HG03095 (cell line): Measurements from ENCODE around the gene ARFIP1.

Experiments used
- ATAC-seq: cut with Tn5 transposase; IDR thresholded peaks from one replicate; pipeline ENCODE4 v1.9.1; 2021; ENCODE audit warnings: moderate library complexity; ENCODE audit not compliant: unreplicated experiment

Gene ARFIP1

DNA sequence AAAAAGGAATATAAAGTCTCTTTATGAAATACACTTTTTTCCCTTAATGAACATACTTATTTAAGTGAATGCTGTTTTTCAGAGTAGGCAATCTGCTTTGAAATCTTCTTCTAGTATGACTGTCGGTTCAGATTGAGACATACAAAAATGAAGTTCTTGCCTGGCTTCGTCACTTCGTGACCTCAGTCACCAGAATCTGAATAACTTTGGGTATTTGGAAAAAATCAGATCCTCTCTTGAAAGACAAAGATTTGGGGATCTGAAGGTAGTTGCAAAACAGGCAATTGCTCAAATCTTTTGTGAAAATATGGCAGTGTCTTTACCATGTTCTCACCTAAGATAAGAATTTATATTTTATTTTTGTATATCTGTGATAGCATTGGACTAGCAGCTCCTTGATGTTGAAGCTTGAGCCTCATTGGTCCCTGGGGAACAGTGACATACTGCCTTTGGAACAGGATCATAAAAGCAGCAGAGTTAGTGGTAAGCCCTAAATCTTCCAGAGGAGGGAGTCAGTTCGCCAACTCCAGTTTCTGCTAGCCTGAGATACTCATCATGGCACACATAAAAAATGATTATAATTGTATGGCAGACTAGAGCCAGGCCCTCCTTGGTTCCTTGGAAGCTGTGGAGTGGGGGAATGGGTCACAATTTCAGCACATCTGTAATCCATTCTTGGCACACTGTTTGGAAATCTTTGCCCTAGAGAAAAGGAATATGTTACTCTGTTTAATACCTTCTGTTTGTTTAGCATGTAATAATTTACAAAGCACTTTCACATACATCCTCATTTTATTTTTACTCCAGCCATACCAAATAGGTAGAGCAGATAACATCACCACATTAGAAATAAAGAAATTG, 5.0 kb downstream of the ARFIP1 start:
- ATAC-seq = no peak

DNA sequence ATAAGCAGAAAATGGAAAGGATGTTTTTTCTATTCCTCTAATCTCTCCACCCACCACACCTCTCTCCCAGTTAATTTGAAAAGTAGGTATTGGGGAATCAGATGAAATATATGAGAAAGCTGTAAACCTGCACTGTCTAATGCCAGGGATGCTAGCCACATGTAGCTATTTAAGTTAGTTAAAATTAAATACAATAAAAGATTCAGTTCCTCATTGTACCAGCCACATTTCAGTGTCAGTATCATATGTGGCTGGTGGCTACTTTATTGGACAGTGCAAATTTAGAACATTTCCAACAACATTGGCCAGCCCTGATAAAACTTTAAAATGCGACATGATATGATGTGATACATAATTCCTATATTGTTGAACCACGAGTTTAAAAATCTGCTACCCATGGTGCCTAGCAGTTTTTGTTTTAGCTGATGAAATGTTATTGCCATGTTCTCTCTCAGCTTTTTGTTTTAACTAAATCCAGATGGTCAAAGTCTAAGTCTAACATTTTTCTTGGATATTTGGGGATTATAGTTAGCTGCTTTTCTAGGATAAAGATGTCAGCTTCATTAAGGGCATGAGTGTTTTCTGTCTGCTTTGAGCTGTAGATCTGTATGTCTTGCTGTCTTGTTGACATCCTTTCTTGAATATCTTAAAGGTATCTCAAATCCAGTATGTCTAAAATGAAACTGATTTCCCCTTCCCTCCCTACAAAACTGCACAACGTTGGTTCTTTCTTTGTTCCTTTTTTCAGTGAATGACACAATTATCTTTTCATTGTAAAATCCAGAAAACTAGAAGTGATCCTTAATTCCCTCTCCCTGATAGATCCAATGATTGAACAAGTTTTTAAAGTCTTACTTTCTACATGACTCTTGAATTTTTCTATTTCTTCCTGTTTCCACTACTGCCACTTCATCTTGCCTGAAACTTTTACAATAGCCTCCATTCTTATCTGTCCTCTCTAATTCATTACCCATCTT, 6.2 kb downstream of the ARFIP1 start:
- no peak for ATAC-seq

DNA sequence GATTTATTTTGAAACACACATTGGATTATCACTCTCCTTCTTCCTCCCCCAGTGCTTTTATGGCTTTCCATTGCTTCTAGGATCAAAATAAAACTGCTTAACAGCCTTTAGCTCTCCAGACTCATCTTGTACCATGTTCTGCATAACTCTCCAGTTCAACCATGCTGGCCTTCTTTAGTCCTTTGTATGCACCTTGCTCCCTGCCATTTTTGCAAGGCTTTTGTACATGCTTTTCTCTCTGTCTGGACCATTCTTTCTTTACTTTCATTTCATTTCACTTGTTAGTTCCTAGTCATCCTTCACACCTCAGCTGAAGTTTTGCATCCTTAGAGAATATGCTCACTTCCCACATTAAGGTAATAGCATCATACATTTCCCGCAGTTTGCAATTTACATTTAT, 6.9 kb downstream of the ARFIP1 start:
- ATAC-seq = no peak

DNA sequence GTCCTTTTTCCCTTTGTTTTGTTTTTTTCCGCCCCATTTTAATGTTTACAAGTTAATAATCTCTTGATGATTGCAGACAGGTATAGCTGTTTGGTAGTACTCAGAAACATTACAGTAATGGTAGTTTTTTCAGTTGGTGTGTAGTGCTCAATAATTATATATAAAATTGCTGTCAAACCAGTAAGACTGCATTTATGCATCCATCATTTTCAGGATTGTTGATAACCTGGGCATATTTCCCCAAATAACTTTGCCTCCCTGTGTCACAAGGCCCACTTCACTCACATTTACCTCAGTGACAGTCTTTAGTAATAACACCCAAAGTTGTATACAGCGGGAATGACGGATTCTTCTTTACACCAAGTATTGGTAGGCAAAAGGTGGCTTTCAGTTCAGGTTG, 16.1 kb downstream of the ARFIP1 start:
- ATAC-seq = no peak

DNA sequence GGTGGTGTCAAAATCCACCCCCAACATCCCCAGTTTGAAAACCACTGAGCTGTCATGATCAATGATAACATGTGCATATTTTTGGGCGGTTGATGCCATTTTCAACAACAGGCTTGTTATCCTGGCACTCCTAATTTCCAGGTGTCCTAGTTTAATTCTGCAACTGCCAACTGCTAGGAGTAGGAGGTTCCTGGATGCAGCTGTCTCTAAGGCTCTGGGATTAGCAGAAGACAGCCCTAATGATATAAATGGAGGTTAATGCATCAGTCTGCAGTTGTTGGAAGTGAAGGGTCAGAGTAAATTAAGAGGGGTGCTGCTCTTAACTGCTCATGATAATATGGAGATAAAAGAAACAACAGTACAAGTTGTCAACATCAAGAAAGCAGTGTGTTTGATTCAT, 23.8 kb downstream of the ARFIP1 start:
- no peak for ATAC-seq

DNA sequence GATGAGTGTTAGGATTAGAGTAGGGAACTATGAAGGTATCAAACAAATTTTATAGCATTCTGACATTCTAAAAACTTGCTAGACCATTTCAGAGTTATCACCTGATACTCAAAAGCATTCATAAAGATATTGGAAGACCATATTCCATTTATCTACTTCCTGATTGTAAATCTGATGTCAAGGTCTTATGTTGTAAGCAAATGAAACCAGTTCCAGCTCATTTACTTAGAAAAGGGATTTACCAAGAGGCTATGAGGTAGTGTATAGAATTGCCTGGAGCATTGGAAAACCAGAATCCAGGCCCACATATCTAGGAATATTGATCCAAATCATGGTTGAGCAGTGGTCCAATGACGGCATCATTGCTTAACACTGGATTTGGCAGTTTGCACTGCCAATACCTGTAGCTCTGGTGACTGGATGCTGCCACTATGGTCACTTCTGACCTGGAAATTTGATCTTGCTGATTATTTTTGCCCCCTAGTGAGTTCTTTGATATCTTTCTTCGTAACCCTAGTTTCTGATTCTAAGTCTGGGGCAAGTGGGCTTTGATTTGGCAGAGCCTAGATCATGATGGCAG, 25.4 kb downstream of the ARFIP1 start:
- ATAC-seq = no peak

DNA sequence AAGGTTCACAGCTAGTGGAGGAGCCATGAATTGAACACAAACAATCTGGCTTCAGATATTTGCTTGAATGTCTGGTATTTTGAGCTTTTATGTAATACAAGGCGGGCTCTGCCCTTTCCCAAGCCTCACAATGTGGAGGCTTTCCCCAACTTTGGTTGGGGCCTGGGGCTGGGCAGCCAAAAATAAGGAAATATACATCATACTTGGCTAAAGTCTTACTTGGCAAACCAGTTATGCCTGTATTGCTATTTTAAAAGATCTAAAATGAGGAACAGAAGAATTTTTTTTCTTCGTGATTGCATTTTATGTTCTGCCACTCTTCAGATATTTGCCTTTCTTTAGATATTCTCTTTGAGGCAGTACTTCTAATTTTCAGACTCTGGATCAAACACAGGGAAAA, 26.1 kb downstream of the ARFIP1 start:
- ATAC-seq = no peak

DNA sequence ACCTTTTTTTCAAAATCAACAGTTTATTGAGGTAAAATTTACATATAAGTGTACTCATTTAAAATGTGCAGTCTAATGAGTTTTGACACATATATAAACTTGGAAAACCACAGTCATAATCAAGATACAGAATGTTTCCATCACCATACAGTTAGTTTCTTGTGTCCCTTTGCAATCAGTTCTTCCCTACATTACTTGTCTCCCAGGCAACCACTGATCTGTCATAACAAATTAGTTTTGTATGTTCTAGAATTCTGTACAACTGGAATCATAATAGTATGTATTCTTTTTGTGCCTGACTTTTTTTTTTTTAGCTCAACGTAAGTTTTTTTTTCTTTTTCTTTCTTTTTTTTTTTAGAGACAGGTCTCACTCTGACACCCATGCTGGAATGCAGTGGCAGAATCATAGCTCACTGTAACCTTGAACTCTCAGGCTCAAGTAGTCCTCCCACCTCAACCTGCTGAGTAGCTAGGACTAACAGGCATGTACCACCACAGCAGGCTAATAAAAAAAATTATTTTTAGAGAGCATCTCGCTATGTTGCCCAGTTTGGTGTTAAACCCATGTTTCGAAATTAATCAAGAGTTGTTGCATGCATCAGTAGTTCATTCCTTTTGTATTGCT, 26.9 kb downstream of the ARFIP1 start:
- ATAC-seq = no peak

DNA sequence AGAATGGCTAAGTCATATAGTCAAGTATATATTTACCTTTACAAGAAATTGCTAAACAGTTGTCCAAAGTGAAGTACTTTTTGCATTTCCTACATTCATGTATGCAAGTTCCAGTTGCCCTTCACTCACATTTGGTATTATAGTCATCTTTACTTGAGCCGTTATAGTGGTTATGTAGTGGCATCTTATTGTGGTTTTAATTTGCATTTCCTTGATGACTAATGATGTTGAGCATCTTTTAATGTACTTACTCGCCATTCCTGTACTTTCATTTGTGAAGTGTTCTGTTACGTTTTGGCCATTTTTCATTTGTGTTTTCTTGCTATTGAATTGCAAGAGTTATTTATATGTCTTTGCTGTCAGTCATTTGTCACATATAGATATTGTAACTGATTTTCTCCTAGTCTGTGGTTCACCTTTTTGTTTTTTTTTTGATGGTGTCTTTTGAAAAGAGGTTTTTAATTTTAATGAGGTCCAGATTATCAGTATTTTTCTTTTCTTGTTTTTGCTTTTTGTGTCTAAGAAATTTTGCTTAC, 27.6 kb downstream of the ARFIP1 start:
- no peak for ATAC-seq

DNA sequence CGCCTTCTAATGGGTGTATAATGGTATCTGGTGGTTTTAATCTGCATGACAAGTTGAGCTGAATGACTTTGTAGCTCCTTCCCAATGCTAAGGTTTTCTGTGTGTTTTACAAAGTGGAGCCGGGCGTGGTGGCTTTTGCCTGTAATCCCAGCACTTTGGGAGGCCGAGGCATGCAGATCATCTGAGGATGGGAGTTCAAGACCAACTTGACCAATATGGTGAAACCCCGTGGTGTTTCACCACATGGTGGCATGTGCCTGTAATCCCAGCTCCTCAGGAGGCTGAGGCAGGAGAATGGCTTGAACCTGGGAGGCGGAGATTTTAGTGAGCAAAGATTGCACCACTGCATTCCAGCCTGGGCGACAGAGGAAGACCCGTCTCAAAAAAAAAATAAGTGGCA, 28.9 kb downstream of the ARFIP1 start:
- ATAC-seq = no peak

DNA sequence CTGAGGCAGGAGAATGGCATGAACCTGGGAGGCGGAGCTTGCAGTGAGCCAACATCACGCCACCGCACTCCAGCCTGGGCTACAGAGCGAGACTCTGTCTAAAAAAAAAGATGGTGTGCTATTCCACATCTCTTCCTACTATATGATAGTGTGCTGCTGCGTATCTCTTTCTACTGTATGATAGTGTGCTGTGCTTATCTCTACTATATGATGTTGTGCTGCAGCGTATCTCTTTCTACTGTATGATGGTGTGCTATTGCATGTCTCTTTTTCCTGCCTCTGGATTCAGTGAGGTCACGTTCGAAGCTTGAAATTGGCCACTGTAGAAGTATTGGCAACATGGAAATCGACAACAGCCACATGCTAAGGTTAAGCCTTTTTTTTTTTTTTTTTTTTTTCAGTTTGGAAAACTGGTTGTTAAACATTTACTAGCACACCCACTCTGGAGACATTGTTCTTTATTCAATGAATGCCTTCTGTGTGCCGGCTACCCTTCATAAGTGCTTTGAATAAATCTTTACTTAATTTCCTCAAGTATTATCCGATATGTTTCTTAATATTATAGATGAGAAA, 31.0 kb downstream of the ARFIP1 start:
- no peak for ATAC-seq

DNA sequence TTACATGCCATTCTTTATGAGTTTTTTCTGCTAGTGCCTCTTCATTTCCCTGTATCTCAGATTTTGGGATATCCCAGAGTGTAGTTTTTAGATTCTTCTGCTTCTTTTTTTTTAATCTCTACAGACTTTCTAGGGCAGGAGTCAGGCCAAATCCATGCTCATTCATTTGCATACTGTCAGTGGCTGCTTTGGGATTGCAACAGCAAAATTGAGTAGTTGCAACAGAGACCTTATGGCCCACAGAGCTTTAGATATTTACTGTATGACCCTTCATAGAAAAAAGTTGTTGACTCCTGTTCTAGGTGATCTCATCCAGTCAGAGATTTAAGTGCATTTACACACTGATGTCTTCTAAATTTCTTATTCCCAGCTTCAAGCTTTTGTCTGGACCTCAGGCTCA, 35.3 kb downstream of the ARFIP1 start:
- ATAC-seq = no peak

DNA sequence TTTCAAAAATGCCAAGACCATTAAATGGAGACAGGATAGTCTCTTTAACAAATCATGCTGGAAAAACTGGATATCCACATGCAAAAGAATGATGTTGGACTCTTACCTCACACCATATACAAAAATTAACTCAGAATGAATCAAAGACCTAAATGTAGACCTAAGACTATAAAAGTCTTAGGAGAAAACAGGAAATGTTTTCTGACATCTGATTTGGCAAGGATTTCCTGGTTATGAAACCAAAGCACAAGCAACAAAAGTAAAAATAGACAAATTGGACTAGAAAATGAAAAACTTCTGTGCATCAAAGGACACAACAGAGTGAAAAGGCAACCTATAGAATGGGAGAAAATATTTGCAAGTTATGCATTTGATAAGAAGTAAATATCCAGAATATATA, 37.6 kb downstream of the ARFIP1 start:
- no peak for ATAC-seq

DNA sequence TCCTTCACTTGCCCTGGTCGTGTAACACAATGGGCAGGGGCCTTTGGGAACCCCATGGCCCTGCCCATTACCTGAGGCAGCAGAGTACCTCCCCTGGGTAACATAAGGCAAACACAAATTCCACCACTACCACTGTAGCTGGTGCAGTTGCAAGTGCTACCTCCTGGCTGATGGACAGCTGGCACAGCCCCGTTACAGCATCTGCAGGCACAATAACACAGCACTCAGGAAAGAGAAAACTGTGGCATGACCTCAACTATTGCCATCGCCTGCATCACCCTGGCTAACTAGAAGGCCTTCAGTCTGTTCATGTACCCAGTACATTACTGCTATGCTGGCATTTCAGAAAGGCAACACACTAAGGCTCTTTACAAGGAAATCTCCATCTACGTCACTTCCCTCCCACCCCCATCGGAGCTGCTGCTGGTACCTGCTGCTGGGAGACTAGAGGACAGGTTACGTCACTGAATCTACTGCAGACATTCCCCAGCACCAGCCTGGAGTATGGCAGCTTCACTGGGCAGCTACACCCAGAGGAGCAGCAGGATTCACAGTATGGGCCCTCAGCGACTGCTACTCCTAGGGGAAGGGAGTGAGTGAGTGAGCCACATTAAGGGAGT, 39.4 kb downstream of the ARFIP1 start:
- no peak for ATAC-seq

DNA sequence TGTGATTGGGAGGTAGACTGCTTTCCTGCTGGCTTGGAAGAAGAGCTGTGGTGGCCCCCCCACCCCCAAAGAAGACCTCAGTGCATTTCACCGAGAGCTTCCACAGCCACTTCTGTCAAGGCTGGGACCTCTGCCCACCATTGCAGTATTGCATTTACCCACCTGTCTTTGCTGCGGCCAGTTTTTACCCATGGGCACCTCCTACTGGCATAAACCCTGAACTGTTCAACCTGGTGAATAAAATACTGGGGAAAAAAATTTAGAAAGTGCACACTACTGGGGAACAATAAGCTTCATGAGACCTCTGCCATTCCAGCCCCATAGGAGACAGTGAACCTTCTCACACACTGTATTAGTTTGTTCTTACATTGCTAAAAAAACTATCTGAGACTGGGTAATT, 40.3 kb downstream of the ARFIP1 start:
- ATAC-seq = no peak

DNA sequence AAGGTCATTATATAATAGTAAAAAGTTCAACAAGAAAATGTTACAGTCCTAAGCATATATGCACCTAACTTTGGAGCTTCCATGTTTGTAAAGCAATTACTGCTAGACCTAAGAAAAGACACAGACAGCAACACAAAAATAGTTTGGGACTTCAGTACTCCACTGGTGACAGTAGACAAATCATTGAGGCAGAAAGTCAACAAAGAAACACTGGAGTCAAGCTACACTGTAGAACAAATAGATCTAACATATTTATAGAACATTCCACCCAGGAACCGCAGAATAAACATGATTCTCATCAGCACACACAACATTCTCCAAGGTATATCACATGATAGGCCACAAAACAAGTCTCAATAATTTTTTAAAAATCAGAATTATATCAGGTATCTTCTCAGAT, 42.6 kb downstream of the ARFIP1 start:
- ATAC-seq = no peak

DNA sequence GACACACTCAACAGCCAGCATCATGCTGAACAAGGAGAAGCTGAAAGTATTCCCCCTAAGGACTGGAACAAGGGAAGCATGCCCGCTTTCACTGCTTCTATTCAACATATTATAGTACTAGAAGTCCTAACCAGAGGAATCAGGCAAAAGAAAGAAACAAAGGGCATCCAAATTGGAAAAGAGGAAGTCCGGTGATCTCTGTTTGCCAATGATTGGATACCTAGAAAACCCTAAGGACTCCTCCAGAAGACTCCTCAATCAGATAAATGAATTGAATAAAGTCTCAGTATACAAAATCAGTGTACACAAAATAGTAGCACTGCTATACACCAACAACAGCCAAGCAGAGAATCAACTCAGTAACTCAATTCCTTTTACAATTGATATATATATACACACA, 44.8 kb downstream of the ARFIP1 start:
- no peak for ATAC-seq

DNA sequence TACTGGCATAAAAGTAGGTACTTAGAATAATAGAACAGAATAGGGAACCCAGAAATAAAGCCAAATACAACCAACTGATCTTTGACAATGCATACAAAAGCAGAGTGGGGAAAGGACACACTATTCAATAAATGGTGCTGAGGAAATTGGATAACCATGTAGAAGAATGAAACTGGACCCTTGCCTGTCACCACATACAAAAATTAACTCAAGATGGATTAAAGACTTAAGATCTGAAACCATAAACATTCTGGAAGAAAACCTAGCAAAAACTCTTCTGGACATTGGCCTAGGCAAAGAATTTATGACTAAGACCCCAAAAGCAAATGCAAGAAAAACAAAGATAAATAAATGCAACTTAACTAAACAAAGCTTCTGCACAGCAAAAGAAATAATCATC, 45.6 kb downstream of the ARFIP1 start:
- no peak for ATAC-seq

DNA sequence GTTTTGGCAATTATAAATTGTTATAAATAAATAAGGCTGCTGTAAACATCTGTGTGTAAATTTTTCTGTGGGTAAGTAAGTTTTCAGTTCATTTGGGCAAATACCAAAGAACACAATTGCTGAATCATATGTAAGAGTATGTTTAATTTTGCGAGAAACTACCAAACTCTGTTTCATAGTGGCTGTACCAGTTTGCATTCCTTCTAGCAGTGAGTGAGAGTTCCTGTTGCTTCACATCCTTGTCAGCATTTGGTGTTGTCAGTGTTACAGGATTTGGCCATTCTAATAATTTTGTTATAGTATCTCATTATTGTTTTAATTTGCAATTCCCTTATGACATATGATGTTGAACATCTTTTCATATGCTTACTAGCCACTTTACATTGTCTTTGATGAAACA, 48.4 kb downstream of the ARFIP1 start:
- no peak for ATAC-seq

DNA sequence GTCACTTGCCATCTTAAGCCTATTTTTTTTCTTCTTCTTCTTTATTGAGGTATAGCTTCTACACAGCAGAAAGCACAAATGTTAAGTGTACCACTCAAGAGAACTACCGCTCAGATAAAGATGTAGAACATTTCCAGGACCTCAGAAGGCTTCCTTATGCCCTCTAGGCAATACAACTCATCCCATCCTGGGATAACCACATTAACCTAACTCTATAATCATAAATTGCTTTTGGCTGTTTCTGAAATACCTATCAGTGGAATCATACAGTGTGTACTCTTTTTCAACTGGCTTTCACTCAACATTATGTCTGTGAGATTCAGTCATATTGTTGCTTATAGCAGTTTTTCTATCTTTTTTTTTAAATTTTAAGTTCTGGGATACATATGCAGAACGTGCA, 51.7 kb downstream of the ARFIP1 start:
- ATAC-seq = no peak
